Activated effector memory CD4-positive, alpha-beta T cell treated with anti-CD3 and anti-CD28 coated beads, Interleukin-2, amount 50 U/mL, for 16 hours (primary cell): ENCODE measurements around the gene GARNL3.

Source experiments
- DNase-seq: peaks from one replicate; pipeline ENCODE4 v3.0.0-alpha.2; 2020

The GARNL3 gene

GRCh38 chr9:127241354-127241753, 23.2 kb upstream of the GARNL3 start:
- DNase-seq: no peak

DNA sequence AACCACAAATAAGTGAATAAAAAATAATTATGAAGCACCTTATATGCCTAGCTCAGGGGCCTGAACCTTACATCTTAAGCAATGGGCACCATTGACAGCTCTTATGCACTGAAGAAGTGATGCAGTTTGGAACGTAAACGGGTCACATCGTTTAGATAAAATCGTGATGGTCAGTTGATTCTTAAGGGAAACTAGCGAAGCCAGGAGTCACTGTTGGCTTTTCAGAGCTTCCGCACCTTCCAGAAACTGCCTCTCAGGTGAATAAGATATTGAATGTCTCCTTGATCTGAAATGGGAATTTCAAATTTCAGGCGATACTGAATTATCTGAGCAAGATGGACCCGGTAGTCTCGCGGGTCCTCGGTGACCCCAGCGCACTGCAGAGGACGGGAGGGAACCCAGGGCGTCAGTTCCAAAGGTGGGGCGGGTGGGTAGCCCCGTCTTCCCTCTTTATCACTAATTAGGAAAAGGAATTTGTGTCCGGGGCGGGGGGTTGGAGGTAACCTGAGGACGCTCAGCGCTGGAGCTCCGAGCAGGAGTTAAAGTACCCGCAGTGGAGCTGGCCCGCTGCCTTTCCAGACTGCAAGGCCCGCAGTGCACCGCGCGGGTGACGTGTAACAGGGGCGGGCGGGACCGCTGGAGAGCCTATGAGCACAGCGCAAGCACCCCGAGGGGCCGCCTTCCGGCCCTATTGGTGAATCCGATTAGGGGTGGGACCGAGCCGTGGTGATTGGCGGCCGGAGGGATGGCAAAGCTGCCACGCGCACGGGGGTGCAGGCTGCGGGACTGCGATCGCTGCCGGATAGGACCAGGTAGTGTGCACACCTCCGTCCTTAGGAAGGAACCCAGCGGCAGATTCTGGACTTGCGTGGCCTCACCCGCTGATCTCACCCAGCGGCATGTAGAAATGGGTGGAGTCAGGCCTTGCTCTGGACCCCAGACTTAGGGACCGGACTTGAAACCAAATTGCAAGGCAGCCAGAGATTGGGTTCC, 19.7 kb upstream of the GARNL3 start:
- DNase-seq: peak; percentile 98

DNA sequence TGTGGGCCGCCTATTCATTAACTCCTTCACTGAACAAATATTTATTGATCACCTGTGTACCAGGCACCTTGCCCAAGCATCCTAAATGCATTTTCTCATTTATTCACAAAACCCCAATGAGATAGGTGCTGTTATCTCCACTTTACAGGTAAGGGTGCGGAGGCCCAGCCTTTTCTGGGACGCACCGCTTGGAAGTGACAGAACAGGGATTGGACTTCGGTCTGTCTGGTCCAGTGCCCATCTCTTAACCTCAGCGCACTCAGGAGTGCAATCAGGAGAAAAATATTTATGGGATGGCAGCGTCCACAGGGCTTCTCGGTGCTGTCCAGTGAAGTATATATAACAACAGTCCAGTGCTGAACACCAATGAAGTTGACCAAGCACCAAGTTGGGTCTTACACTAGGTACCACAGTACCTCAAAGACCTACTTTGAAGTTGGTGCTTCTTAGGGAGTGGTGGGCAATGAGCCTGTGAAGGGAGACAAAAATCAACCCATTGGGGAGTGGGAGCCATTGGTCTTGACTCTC, 18.9 kb upstream of the GARNL3 start:
- DNase-seq: no peak

DNA sequence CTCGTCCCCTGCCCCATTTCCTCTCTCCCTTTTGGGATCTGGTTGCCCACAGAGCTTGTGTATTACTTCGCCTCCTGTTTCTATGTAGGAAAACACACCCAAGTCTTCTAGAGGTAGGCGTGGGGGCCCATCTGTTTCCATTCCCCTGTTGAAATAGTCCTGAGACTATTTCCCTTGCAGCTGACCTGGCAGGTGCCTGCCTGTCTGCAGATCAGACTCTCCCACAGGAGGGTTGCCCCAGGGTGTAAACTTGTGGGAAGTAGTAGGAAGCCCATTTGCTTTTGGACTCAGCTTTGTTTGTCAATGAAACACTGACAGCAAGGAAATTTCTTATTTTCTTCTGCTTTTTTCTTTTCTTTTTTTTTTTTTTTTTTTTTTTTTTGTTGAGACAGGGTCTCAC, 16.3 kb upstream of the GARNL3 start:
- DNase-seq: no peak

- no peak for DNase-seq
Measured at GRCh38 chr9:127249877-127250276, 14.7 kb upstream of the GARNL3 start.

GRCh38 chr9:127250896-127251391, 13.6 kb upstream of the GARNL3 start:
- DNase-seq: no peak

- DNase-seq: no peak
Measured at GRCh38 chr9:127252410-127253318, 11.9 kb upstream of the GARNL3 start.

DNA sequence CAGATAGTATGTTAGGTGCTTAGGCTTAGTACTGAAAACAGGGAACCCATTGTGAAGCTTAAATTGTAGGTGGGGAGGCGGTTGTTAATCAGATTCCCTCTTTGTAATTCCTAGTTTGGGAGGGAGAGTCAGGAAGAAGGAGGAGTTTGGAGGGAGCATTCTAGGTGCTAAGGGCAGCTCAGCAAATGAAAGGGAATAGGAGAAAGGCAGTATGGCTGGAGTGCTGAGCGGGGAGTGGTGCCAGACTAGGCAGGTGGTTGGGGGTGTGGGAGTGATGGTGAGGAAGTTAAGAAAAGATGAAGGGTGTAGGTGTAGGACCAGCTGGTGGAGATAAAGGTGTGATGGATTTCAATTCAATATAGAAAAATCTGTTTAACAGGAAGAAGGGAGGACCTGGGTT, 11.1 kb upstream of the GARNL3 start:
- no peak for DNase-seq

- no peak for DNase-seq
Measured at GRCh38 chr9:127255692-127256091, 8.9 kb upstream of the GARNL3 start.

GRCh38 chr9:127256324-127256723, 8.2 kb upstream of the GARNL3 start:
- DNase-seq: no peak

GRCh38 chr9:127258606-127259471, 5.7 kb upstream of the GARNL3 start:
- DNase-seq: no peak

DNA sequence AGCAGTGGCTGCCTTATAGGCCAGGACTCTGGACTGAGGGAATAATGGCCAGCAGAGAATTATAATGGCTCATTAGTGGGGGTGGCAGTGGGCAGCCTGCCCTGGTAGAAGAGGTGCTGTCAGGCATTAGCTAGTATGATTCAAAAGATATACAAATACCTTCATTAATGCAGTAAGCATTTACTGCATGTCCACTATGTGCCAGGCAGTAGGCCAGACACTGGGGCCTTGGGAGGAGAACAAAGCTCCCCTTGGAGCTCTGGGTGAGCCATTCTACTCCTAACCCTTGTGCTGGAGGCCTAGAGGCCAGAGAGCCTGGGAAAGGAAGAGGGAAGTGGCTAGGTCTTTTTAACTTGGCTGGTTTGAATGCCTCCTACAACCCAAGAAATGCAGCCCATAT, 2.0 kb upstream of the GARNL3 start:
- DNase-seq: no peak

- DNase-seq: no peak
Measured at GRCh38 chr9:127263237-127263636, 1.3 kb upstream of the GARNL3 start.

GRCh38 chr9:127263664-127264063, 910 bp upstream of the GARNL3 start:
- DNase-seq: no peak

- DNase-seq: no peak
Measured at GRCh38 chr9:127267793-127268525, 3.4 kb downstream of the GARNL3 start.

GRCh38 chr9:127269449-127269848, 4.9 kb downstream of the GARNL3 start:
- DNase-seq: no peak

DNA sequence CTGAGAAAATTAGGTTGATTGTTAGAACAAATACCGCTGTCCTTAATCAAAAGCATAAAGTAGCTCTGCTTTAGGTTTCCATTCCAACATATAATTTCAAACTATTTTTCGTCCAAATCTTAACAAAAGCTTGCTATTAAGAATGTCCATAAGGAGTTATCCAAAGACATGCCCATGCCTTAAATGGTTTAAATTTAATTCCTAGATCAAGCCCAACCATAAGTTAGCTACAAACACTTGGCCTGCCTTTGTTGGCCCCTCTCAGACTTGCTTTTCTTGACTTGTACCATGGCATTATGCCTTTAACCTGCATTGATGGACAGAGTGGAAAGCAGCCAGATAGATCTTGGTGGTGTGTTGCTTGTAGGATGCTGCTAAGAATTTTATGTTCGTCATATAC, 8.8 kb downstream of the GARNL3 start:
- no peak for DNase-seq

DNA sequence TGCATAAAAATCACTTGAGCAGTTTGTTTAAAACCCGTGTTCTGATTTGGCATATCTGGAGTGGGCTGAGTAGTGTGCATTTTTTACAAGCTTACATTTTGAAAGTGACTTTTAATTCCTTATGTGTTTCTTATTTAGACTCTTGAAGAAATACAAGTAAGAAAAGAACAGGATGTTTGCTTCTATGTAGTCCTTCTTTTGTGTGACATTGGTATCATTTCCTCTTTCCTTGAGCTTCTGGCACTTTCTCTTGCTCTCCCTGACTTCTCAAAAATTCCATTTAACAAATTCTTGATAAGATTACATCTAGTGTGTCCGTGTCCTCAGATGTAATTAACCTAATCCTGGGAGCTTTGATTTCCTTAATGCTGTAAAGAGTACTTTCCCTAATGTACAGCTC, 12.5 kb downstream of the GARNL3 start:
- DNase-seq: no peak

- DNase-seq: no peak
Measured at GRCh38 chr9:127277770-127278169, 13.2 kb downstream of the GARNL3 start.

DNA sequence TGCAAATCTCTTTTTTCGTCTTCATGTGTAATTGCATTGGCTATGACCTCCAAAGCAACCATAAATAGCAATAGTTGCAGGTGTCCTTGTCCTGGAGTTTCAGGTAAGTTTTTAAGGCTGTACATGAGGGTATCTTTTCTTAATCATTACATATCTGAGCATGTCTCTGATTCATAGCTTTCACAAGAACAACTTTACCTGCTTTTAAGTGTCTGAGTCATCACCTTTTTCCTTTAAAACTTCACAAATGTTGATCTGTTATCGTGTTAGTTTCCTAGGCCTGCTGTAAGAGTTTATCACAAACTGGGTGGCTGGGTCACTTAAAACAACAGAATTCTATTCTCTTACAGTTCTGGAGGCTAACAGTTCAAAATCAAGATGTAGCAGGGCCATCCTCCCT, 13.8 kb downstream of the GARNL3 start:
- no peak for DNase-seq

DNA sequence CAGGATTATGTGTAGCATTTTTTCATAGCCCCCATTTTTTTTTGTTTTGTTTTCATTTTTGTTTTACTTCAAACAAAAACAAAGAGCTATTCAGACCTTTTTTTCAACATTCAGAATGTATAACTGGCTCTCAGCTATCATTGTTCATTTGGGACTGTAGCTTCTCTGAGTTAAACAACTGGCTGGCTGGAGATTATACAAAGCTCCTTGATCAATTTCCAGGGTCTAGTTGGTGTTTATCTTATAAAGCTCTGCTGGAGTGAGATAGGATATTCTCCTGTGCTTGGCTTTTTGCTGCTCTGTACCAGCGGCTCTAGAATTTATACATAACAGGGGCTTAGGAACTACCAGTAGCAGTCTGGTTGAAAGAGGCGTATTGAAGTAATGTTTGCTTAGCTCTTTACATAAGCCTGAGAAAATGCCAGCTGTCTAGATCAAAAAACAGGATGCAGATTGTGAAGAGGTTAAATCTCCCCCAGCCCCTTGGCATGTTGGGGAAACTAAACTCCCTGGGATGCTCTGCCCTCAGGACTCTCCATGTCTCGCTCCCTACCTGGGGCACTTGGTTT, 15.2 kb downstream of the GARNL3 start:
- no peak for DNase-seq
